GM19455 (cell line): ENCODE results near the gene TYK2.

ENCODE experiments used
- ATAC-seq: cut with Tn5 transposase; IDR thresholded peaks from one replicate; pipeline ENCODE4 v1.9.1; 2021; ENCODE audit not compliant: unreplicated experiment

The TYK2 gene

DNA sequence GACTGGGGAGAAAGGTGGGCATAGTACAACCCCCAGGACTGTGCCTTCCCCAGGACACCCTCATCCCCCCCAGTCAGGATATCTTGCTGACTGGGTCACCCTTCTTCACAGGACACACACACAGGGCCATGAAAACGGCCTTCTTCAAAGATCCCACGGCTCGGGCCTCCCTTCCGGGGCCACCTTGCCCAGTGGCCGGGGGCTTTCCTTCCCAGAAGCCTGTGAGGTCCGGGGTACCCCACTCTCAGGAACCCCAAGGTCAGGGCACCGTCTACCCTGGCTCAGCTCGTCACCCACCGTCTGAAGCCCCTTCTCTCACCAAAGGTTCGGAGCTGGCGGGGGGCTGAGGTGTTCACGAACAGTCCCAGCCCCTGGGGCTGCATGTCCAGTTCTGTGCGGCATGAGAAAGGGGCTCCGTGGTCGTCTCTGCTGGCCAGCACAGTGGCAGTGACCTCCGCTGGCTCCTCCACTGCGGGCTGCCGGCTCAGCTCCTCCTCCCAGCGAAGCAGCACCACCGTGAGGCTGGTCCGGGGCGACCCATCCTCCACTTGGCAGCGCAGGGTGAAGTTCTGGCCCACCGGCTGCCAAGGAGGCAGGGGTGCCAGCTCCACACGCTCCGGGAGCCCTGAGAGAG is 44.9 kb downstream of the TYK2 start:
- no peak for ATAC-seq

DNA sequence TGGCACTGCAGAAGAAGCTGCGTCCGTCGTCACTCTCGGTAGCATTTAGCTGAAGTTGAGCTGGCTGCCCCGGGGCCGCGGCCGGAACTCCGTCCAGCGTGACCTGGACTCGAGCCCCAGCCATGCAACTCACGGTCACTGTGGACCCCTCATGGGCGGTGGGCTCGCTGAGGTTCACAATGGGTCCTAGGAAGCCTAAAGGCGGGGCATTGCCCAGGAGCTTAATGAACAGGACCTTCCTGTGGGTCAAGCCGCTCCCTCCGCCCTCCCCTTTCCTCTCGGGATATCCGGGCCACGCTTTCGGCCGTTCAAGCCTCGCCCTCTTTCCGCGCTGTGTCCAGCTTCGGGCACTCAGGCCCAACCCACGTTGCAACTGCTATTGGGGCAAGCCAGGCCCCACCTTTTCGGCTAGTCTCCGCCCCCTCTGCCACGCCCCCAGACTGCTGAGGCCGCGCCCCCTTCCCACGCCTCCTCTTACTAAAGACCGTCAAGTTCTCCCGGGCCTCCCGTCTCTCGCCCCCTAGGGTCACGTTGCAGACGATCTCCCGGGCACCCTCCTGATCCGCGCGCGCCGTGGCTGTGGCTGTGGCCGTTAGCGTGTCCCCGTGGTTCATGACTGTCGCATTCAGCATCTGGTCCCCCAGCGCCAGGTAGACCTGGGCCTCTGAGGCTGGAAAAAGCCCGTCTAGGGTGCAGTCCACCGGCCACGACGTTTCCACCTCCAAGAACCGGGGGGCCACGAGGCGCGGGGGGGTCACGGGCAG is 45.6 kb downstream of the TYK2 start:
- ATAC-seq, result no peak

DNA sequence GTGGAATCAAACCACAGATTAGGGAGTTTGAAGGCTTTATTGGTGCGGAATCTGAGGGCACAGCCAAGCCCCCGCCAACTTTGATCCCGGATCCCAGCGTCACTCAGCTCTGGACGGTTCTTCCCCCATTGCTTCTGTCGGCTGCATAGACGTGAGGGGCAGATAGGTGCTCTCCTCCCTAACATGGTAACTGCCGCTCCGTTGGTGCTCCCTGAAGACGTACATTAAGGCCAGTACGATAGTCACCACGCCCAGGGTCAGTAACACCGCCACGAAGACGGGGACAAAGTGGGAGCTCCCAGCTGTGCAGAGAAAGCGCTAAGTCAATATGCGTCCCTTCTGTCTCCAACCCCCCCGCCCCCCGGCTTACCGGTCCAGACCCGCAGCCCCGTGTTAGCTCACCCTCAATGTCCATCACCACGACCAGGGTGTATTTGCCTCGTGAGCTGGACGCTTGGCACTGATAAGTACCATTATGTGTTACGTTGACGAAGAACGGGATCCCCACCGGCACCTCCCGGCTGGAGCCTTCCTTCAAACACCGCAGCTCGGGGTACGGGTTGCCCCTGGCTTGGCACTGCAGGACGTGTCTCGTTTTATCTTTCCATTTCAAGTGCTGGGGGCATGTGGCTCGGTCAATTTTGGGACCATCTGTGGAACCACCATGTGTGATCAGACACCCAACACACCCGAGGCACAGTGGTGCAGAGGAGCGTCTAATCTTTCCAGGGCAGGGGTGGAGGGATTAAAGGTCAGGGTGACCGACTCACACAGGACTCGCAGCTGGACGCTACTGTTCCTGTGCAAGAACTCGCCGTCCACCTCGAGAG is 46.4 kb downstream of the TYK2 start:
- ATAC-seq, result no peak

DNA sequence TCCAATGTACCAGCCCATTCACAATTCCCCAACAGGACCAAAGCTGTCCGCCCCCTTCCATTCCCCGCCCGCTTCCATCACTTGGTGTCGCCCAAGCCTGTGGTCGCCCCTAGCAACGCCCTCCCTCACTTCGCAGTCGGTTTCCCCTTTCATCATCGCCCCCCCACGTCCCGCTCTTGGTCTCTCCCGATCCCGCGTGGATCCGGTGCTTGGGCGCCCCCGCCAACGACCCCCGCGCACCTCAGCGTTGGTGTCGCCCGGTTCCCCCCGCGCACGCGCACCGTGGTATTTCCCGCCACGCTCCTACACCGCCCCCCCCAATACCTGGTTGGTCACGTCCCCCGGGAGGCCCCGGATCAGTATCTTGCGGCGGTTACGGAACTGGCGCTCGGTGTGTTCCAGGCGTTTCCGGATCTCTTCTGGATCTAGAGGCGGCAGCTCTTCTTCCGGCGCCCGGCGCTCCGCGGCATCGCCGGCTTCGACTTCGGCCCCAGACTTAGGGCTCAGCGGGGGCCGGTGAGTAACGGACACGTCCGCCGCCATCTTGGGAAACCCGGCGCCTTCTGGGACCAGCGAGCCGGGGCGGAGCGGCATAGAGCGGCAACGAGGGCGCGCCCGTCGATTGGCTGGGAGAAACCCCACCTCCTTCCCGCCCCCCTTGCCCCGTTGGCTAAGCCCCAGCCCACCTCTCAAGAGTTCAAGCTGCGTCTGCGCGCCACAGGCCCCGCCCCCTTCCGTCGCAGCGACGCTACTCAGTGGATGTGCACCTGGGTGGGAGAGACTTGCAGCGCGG is 47.2 kb downstream of the TYK2 start, which contains the start of gene RAVER1:
Gene RAVER1 (minus strand): TSS at position 565 of the 793 bp plus-strand sequence. CDS start 22 bp downstream, at position 543.
- ATAC-seq, result peak; percentile 84

DNA sequence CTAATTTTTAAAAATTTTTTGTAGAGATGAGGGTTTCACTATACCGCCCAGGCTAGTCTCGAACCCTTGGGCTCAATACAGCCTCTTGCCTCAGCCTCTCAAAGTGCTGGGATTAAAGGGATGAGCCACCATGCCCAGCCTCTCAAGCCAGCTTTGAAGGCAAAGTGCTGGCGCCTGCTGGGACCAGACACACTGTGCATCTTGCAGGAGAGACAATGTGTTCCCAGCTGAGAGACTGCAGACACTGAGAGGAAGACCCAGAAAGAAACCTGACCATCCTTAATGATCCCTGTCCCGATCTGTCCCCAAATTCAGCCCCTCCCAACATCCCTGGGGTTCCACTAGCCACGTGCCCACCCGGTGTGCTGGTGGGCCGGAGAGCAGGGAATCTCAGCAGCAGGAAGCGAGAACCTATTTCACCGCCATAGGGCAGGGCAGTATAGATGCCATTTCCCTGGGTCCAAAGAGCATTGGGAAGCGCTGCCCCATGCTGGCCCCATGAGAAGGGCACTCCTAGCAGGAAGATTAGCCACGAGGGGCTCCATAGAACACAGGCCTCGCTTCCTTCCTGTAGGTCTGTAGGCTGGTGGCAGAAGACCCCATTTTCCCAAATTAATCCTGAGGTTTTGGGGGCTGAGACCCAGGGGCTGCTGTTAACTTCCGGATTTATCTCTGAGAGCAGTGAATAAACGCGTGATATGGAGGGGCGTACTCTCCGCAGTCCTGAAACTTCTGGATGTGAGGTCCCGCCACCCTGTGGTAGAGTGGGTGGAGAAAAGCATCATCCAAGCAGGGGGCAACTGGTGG is 48.0 kb downstream of the TYK2 start:
- ATAC-seq, result no peak

DNA sequence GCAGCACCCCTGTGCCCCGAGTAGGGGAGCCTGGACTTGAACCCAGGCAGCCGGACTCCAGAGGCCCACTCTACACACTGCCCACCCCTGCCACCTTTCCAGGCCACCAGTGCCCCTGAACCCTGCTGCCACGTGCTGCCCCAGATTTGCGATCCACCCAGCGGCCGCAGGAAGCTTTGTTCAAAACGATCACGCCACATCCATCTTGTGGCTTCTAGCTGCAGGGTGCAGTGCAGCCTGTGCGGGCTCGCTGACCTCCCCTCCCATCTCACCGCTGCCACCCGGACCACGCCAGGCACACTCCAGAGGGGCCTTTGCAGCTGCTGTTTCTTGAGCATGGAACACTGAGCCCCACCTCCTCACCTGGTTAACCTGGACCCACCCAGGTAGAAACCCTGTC is 50.8 kb downstream of the TYK2 start:
- no peak for ATAC-seq

DNA sequence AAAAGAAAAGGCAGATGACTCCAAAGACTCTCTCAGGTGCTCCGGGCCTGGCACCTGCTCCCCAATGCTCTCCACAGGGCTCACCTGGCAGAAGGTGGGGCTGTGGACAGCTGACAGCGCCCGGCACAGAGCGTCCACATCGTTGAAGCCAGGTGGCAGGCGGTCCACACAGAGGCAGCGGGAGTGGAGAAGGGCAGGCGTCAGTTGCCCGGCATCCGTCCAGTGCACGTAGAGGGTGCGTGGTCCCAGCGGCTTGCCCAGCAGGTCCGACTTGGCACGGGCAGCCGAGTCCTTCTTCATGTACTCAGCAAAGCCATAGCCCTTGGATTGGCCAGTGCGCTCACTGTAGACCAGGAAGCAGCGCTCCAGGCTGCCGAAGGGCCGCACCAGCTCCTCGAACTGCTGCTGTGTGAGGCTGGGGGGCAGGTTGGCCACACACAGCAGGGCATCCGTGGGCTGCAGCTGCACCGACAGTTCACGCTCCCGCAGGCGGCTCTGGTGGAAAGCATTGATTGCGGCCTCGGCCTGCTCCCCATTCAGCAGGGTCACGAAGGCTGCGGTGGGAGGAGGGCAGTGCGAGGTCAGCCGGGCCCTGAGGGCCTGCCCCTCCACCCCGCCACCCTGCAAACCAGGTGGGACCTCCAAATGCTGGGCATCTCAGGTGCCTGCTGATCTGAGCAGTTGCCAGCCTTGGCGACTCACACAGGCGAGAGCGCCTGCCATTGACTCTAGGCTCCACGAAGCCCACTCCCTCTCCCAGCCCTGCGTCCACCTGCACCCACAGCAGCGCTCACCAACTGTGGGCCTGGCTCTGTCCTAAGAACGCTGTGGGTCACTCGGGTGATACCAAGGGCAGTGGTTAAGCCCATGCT is 51.6 kb downstream of the TYK2 start:
- ATAC-seq, result no peak

DNA sequence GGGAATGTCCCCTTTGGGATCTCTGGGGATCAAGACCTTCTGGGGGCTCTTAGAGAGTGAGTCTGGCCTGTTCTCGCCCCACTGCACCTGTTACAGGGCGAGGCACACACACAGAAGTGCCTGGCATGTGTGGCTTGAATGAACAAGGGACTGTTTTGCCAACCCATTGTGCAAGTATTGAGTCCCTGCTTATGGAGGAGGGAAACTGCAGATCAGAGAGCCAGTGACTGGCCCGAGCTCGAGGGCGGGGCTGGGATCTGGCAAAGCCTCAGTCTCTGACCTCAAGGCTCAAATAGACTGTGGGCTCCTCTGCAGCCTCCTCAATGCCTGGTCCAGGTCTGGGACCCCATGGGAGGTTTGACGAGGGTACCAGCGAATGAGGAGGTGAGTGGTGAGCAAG is 52.6 kb downstream of the TYK2 start:
- ATAC-seq, result no peak

DNA sequence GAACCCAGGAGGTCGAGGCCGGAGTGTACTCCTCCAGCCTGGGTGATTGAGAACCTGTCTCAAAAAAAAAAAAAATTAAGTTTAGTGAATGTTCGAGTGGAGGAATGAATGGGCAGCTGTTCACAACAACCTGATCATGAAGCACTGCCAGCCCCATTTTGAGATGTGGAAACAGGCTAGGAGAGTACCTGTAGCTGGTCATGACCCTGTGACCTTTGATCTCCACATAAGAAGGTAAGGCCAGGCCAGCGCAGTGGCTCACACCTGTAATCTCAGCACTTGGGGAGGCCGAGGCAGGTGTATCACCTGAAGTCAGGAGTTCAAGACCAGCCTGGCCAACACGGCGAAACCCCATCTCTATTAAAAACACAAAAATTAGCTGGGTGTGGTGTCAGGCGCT is 54.6 kb downstream of the TYK2 start:
- no peak for ATAC-seq

DNA sequence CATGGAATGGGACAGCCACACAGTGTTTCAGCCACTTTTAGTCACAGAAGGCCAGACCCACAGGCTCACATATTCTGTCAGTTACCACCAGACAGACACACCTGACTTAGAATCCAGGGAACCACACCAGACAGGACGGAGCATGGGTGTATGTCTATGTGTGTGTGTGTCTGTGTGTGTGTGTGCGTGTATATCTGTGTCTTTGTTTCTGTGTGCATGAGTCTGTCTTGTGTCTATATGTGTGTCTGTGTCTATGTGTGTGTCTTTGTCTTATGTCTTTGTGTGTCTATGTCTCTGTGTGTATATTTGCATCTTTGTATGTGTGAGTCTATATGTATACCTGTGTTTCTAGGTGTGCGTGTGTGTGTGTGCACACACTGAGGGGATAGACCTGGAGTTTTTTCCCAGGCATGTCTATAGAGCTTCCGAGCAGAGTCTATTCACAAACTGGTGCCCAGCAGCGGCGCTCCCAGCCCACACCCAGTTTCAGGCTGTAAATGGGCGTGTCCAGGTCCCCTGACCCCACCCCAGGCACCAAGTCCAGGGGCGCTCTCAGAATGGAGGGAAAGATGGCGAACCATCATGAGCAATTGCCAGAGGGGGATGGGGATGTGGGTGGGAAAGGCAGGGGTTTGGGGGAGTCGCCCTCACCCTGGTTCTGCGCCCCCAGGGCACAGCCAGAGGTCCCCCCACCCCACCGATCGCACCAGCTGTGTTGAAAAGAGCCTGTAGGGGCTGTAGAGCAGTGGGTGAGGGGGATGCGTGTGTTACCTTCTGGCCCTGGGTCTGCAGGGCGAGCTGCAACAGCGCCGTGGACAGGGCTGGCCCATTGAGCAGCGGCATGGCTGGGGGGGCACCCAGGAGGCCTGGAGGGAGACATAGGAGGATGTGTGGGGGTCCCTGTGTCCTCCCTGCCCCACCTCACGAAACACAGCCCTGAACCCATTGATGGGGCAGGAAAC is 58.2 kb downstream of the TYK2 start:
- no peak for ATAC-seq

DNA sequence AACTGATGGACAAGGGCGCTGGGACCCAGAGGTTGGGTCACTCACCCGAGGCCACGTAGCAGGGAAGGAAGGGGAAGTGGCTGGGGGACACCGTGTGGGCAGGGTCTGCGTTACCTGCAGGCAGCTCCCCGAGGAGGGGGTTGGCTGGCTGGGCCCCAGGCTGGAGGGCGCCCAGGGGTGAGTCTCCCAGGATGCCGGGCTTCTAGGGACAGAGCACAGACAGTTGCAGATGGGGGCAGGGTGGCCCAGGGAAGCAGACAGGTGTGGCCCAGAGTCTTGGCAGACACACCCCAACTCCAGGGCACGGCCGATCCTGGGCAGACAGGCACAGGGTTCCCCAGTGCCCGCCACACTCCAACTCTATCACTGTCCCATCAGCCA is 59.0 kb downstream of the TYK2 start:
- no peak for ATAC-seq

DNA sequence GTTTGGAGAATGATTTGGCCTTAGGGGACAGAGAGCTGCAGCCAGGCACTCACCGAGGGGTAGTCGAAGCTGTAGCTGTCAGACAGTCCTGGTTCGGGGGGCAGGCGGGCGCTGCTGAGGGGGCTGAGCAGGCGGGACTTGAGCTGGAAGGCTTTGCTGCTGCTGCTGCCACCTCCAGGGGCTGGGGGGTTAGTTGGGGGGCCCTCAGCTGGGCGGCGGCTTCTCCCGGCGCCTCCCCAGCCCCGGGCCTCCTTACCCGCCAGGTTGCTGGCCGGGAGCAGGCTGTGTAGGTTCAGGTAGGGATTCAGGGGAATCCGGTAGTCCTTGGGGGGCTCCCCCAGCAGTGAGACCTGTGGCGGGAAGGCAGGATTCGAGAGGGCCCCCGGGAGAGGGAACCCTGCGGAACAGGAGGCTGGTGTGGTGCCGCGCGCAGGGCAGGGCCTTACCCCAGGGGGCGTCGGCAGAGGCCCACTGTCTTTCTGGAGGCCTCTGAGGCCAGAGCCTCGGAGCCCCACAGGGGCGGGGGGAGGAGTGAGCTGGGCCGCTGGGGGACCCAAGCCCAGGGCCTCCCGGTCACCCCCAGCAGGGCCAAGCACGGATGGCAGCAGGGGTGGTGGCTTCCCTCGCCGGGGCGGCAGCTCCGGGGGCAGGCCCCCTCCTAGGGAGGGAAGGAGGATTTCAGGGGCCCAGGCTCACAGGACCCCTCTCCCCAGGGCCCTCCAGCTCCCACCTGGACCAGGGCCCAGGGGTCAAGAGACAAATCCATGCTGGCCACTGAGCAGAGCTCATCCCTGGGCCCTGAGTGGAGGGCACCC is 59.6 kb downstream of the TYK2 start:
- no peak for ATAC-seq

DNA sequence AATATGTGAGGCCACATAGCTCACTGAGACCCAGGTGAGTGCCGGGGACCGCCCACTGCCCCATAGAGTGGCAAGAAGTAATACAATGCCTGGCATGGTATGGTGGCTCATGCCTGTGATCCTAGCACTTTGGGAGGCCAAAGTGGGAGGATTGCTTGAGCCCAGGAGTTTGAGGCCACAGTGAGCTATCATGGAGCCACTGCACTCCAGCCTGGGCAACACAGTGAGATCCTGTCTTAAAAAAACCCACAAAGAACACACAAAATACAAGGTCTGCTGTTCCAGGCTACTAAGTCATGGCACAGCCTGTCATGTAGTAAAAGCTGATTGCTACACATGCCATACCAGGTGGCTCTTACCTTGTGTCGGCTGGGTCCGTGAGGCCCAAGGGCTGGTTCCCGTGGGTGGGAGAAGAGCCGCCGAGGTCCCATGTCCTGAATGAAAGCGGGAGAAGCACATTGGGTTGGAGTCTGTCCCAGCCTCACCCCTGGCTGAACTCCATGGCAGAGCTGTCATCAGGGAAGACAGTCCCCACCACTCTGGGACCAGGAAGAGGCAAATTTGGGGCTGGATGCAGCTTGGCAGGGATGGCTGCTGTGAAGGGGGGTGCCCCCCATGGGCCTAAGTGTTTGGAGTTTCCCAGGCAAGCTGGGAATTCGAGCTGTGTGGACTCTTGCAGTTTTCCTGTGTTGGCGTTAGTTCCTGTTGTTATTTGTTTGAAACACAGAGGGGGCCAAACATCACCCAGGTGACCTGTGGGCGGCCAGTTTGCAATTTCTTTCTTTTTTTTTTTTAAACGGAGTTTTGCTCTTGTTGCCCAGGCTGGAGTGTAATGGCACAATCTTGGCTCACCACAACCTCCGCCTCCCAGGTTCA is 61.3 kb downstream of the TYK2 start:
- no peak for ATAC-seq

DNA sequence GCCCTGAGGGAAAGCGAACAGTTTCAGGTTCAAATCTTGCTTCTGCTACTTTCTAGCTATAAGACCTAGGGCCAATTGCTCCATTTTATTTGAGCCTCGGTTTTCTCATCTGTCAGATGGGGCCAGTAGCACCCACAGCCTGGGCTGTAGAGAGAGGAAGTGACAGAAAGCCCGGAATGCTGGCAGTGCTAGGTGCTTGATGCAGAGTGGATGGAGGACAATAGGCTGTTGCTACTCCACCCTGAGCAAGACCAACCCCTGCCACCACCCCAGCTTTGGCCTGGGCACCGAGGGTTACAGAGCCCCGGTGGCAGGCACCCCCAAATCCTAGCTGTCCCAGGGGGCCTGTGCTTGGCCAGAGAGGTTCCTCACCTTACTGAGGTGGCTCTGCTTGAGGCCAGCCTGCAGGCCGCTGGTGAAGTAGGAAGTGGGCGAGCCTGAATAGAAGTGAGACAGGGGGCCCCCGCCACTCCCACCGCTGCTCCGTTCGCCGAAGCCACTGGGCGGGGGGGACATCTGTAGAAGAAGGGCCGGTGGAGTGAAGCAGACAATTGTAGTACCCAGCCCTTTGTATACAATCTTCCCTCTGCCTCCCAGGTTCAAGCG is 62.4 kb downstream of the TYK2 start:
- ATAC-seq, result no peak

DNA sequence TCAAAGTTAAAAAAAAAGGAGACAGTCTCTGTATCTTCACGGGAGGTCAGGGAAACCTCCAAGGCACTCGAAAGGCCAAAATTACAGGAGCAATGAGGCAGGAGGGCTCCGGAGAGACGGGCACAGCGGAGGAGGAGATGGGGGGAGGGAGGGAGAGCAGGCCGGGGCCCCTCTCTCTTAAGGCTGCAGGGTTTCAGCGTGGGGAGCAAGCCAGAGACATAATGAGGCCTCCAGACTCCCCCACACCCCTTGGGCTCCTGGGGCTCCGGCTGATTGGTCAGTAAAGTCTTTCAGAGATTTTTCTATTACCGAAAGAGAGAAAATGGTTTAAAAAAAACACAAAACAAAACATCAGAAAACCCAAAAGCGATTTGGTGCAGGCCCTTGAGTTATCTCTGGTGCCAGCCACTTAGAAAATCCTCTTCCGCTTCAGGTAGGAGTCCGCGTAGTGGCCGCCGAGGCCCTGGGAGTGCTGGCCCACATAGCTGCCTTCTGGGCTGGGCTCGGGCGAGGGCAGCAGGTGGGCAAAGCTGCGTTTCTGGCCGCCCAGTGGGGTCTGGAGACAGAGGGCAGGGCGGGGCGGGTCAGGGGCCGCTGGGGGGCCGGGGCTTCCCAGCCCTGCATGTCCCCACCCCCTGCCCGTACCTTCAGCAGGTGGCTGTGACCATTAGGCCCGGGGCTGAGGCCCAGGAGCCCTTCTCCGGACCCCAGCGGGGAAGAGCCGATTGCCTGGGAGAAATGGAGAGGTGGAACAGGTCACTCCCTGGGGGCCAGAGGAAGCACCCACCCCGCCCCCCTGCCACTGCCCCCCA is 63.1 kb downstream of the TYK2 start:
- no peak for ATAC-seq
